Ishikawa (cell line): ENCODE results near the gene TBC1D23.

ENCODE experiments used
- CEBPB ChIP-seq: IDR thresholded peaks from 2 replicates; pipeline ENCODE4 v1.6.1; 2012
- CREB1 ChIP-seq: IDR thresholded peaks from 2 replicates; pipeline ENCODE4 v1.6.1; 2012; ENCODE audit warnings: low read depth
- EGR1 ChIP-seq: IDR thresholded peaks from 2 replicates; pipeline ENCODE4 v1.6.1; 2012
- EP300 ChIP-seq: IDR thresholded peaks from 2 replicates; pipeline ENCODE4 v1.6.1; 2012; ENCODE audit warnings: borderline replicate concordance
- FOXM1 ChIP-seq: IDR thresholded peaks from 2 replicates; pipeline ENCODE4 v1.6.1; 2012; ENCODE audit warnings: low read depth, borderline replicate concordance
- NFIC ChIP-seq: IDR thresholded peaks from 2 replicates; pipeline ENCODE4 v1.6.1; 2012
- RAD21 ChIP-seq: IDR thresholded peaks from 2 replicates; pipeline ENCODE4 v1.6.1; 2012; ENCODE audit warnings: low read depth
- TAF1 ChIP-seq: IDR thresholded peaks from 2 replicates; pipeline ENCODE4 v1.6.1; 2012; ENCODE audit warnings: low read depth, mild to moderate bottlenecking
- TCF12 ChIP-seq: IDR thresholded peaks from 2 replicates; pipeline ENCODE4 v1.6.1; 2012; ENCODE audit warnings: low read depth
- TEAD4 ChIP-seq: IDR thresholded peaks from 2 replicates; pipeline ENCODE4 v1.6.1; 2012
- USF1 ChIP-seq: IDR thresholded peaks from 2 replicates; pipeline ENCODE4 v1.6.1; 2012
- YY1 ChIP-seq: IDR thresholded peaks from 2 replicates; pipeline ENCODE4 v1.6.1; 2012; ENCODE audit warnings: low read depth
- ZBTB7A ChIP-seq: IDR thresholded peaks from 2 replicates; pipeline ENCODE4 v1.6.1; 2012; ENCODE audit warnings: low read depth
- TF ChIP-seq, protein P1 (sequence below): IDR thresholded peaks from 2 replicates; pipeline ENCODE4 v1.6.1; 2012
- TF ChIP-seq, protein P2 (sequence below): IDR thresholded peaks from 2 replicates; pipeline ENCODE4 v1.6.1; 2012; ENCODE audit warnings: low read depth, mild to moderate bottlenecking

Gene TBC1D23

DNA sequence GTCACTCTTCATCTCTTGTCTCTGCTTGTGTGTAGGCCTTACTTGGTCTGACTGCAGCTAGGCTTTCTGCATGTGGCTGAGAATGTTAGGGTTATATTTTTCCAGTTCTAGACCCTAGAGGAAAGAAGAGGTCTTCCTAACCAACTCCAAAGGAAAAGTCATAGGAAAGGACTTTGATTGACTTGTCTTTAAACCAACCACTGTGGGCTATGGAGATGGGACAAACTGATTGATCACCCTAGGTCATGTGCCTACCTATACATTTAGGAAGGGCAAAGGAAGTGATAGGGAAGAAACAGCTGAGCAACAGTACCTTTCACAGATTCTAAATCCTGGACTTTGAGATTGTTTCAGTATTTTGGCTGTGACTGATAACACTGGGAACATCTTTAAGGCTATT, 16.5 kb upstream of the TBC1D23 start:
- TF ChIP-seq EP300 (no peak), TAF1 (no peak), CREB1 (no peak), USF1 (no peak), CEBPB (no peak), ZBTB7A (no peak), RAD21 (no peak), TEAD4 (no peak), NFIC (no peak)
- TF ChIP-seq, protein P1, sequence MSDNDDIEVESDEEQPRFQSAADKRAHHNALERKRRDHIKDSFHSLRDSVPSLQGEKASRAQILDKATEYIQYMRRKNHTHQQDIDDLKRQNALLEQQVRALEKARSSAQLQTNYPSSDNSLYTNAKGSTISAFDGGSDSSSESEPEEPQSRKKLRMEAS = no peak
- TF ChIP-seq, protein P2, sequence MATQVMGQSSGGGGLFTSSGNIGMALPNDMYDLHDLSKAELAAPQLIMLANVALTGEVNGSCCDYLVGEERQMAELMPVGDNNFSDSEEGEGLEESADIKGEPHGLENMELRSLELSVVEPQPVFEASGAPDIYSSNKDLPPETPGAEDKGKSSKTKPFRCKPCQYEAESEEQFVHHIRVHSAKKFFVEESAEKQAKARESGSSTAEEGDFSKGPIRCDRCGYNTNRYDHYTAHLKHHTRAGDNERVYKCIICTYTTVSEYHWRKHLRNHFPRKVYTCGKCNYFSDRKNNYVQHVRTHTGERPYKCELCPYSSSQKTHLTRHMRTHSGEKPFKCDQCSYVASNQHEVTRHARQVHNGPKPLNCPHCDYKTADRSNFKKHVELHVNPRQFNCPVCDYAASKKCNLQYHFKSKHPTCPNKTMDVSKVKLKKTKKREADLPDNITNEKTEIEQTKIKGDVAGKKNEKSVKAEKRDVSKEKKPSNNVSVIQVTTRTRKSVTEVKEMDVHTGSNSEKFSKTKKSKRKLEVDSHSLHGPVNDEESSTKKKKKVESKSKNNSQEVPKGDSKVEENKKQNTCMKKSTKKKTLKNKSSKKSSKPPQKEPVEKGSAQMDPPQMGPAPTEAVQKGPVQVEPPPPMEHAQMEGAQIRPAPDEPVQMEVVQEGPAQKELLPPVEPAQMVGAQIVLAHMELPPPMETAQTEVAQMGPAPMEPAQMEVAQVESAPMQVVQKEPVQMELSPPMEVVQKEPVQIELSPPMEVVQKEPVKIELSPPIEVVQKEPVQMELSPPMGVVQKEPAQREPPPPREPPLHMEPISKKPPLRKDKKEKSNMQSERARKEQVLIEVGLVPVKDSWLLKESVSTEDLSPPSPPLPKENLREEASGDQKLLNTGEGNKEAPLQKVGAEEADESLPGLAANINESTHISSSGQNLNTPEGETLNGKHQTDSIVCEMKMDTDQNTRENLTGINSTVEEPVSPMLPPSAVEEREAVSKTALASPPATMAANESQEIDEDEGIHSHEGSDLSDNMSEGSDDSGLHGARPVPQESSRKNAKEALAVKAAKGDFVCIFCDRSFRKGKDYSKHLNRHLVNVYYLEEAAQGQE = no peak

DNA sequence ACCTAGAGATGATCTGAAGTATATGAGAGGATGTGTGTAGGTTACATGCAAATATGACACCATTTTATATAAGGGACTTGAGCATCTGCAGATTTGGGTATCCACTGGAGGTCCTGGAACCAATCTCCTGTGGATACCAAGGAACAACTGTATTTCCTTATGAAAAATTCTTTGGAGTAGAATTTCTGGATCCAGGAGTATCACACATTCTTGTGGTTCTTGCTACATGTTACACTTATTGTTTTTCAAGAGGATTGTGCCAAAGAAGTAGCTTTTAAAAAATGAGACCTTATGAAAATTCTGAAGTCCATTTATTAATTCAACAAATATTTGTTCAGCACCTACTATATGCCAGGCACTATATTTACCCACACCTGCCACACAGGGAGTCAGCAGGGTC, 15.7 kb upstream of the TBC1D23 start:
- TF ChIP-seq RAD21 (no peak), NFIC (no peak), TCF12 (no peak), TEAD4 (no peak), TAF1 (no peak), EGR1 (no peak), EP300 (no peak), ZBTB7A (no peak), USF1 (no peak), YY1 (no peak), CREB1 (no peak), CEBPB (no peak), FOXM1 (no peak)
- TF ChIP-seq, protein P2 = no peak
- TF ChIP-seq, protein P1 = no peak

DNA sequence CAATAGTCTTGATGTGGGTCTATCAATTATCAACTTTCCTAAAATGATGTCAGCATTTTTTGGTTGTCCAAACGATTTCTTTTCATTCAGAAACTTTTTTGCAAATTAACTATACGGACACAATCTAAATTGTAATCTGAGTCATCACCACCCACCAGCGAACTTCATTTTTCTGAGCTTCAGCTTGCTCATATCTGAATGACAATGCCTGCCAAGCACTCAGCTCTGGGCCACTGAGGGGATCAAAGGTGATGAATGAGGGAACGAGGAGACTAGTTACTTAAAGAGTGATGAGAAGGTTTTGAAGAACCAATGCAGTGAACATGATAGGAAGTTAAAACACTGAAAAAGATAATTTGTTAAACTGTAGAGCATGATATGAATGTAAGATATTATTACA, 14.9 kb upstream of the TBC1D23 start:
- TF ChIP-seq USF1 (no peak), ZBTB7A (no peak), TCF12 (no peak), TEAD4 (no peak), TAF1 (no peak)

DNA sequence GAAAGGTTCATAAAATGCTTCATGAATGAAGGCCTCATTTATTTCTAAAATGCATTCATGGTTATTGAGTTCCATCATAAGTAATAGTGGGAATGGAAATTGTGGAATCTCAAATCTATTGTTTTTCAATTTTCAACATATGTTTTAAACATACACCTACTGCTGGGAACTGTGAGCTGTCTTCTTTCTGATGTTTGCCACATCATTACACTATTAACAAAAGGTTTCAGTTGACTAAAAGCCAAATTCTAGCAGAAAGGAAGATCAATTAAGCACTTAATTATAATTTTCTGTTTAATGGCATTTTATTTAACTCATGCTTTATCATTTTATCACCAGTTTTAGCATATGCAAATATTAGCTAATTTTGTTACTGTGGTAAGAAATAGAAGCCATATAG, 13.8 kb upstream of the TBC1D23 start:
- TF ChIP-seq TAF1 (no peak), ZBTB7A (no peak), YY1 (no peak), RAD21 (no peak), TEAD4 (no peak), CREB1 (no peak), CEBPB (no peak), FOXM1 (no peak)

GRCh38 chr3:100252001-100252400, 8.8 kb upstream of the TBC1D23 start:
- TF ChIP-seq TCF12 (no peak), RAD21 (no peak), ZBTB7A (no peak), CEBPB (no peak), USF1 (no peak), EP300 (no peak), NFIC (no peak), TAF1 (no peak), CREB1 (no peak), EGR1 (no peak), YY1 (no peak), FOXM1 (no peak), TEAD4 (no peak)
- TF ChIP-seq, protein P2 = no peak
- TF ChIP-seq, protein P1 = no peak
